HG03159 (cell line): Measurements from ENCODE around the gene EIF4H.
"Not testable (repeated sequence)": the region's sequence is repeated elsewhere in the genome, so short reads cannot be mapped to it uniquely, and the experiment has no call there.

Experiments used
- ATAC-seq: cut with Tn5 transposase; IDR thresholded peaks from one replicate; pipeline ENCODE4 v1.9.1; 2021; ENCODE audit warnings: mild to moderate bottlenecking, moderate library complexity; ENCODE audit not compliant: unreplicated experiment

EIF4H gene

GRCh38 chr7:74174606-74175082 lies 488 bp downstream of the EIF4H start:
- peak; percentile 30 for ATAC-seq

GRCh38 chr7:74175340-74175739 lies 1.2 kb downstream of the EIF4H start:
- no peak for ATAC-seq

- ATAC-seq: no peak
Observed at GRCh38 chr7:74176555-74176954, 2.4 kb downstream of the EIF4H start.

GRCh38 chr7:74178632-74179031 lies 4.5 kb downstream of the EIF4H start:
- no peak for ATAC-seq

- ATAC-seq: no peak
Observed at GRCh38 chr7:74179935-74180604, 5.9 kb downstream of the EIF4H start.

GRCh38 chr7:74180866-74181265 lies 6.7 kb downstream of the EIF4H start:
- no peak for ATAC-seq

- ATAC-seq: no peak
Observed at GRCh38 chr7:74181821-74182220, 7.7 kb downstream of the EIF4H start.

- no peak for ATAC-seq
Observed at GRCh38 chr7:74182453-74183090, 8.4 kb downstream of the EIF4H start.

GRCh38 chr7:74183142-74183541 lies 9.0 kb downstream of the EIF4H start:
- no peak for ATAC-seq

GRCh38 chr7:74183653-74184450 lies 9.7 kb downstream of the EIF4H start:
- no peak for ATAC-seq

GRCh38 chr7:74185016-74185415 lies 10.9 kb downstream of the EIF4H start:
- ATAC-seq: no peak

GRCh38 chr7:74185636-74186035 lies 11.5 kb downstream of the EIF4H start:
- ATAC-seq: no peak

GRCh38 chr7:74187915-74188675 lies 13.9 kb downstream of the EIF4H start:
- no peak for ATAC-seq

GRCh38 chr7:74190259-74190658 lies 16.1 kb downstream of the EIF4H start:
- no peak for ATAC-seq

GRCh38 chr7:74191231-74191630 lies 17.1 kb downstream of the EIF4H start:
- ATAC-seq: no peak

- ATAC-seq: no peak
Observed at GRCh38 chr7:74193054-74193453, 18.9 kb downstream of the EIF4H start.

GRCh38 chr7:74193913-74194312 lies 19.8 kb downstream of the EIF4H start:
- no peak for ATAC-seq

GRCh38 chr7:74194686-74195085 lies 20.5 kb downstream of the EIF4H start:
- ATAC-seq: no peak

- not testable (repeated sequence) for ATAC-seq
Observed at GRCh38 chr7:74195139-74195860, 21.1 kb downstream of the EIF4H start.

- not testable (repeated sequence) for ATAC-seq
Observed at GRCh38 chr7:74195968-74196654, 22.0 kb downstream of the EIF4H start.
